Tibial nerve (tissue), 4 donors: ENCODE results near the gene SULF2. TPM values are rescaled to one million over a fixed set of nuclear protein-coding genes. Genes with fewer than 3 reads are reported as not detected.

Source experiments
- DNase-seq, 2 donors: peaks; one replicate each; pipeline ENCODE4 v3.0.0-alpha.2; 2019; ENCODE audit warnings: low spot score in 2 of 2
- H3K27ac ChIP-seq, 4 donors: fragments of 200-600 bp; sonication (generic) in 3 of 4; one replicate each; pipeline ENCODE4 v1.5.1; 2017 to 2019; ENCODE audit warnings: mild to moderate bottlenecking in 1 of 4
- H3K27me3 ChIP-seq, 2 donors: fragments of 200-600 bp; sonication (generic) in 1 of 2; one replicate each; pipeline versions ENCODE4 v1.5.1 to v1.6.0; 2017 to 2019
- H3K36me3 ChIP-seq, 3 donors: fragments of 200-600 bp; sonication (generic); one replicate each; pipeline ENCODE4 v1.5.1; 2018 to 2019
- H3K4me1 ChIP-seq, 4 donors: fragments of 200-600 bp; sonication (generic) in 3 of 4; one replicate each; pipeline ENCODE4 v1.5.1; 2017 to 2019
- H3K4me3 ChIP-seq, 4 donors: fragments of 200-600 bp; sonication (generic) in 3 of 4; one replicate each; pipeline ENCODE4 v1.5.1; 2017 to 2019; ENCODE audit warnings: mild to moderate bottlenecking in 1 of 4, moderate library complexity in 1 of 4
- H3K9me3 ChIP-seq, 4 donors: fragments of 200-600 bp; sonication (generic) in 3 of 4; one replicate each; pipeline ENCODE4 v1.5.1; 2017 to 2019
- EP300 ChIP-seq, 2 donors: sonication (generic); formaldehyde crosslinking; IDR thresholded peaks; one replicate each; pipeline ENCODE4 v1.6.1; 2017; ENCODE audit warnings: antibody characterized with exemption in 2 of 2, mild to moderate bottlenecking in 1 of 2
- POLR2A ChIP-seq, 2 donors: fragments of 450-650 bp; IDR thresholded peaks; one replicate each; pipeline ENCODE4 v1.6.1; 2017; ENCODE audit warnings: antibody characterized with exemption in 2 of 2, mild to moderate bottlenecking in 2 of 2, moderate library complexity in 2 of 2
- WGBS, 2 donors: methylation state at CpG; one replicate each; pipeline ENCODE4 v1.1.5; 2018; 5-methylcytosine and 5-hydroxymethylcytosine counted together
- total RNA-seq, 4 donors: library from RNA; depleted of rRNA; stranded (reverse); fragments of >200 nt; gene quantifications; one replicate each; pipeline ENCODE4 v1.1.0, GENCODE V29; 2016
- TF ChIP-seq, protein P1 (sequence below), 5 experiments: fragments of 200-600 bp in 3 of 5; fragments of 450-650 bp in 2 of 5; sonication (generic) in 3 of 5; IDR thresholded peaks; one replicate each; pipeline ENCODE4 v1.5.1; 2016 to 2019; ENCODE audit warnings: antibody characterized with exemption in 5 of 5, mild to moderate bottlenecking in 3 of 5, moderate library complexity in 2 of 5

Gene SULF2
- total RNA-seq, 4 donors from 2014 or later, result 40.9 to 75.3 (median 59.8) TPM

DNA sequence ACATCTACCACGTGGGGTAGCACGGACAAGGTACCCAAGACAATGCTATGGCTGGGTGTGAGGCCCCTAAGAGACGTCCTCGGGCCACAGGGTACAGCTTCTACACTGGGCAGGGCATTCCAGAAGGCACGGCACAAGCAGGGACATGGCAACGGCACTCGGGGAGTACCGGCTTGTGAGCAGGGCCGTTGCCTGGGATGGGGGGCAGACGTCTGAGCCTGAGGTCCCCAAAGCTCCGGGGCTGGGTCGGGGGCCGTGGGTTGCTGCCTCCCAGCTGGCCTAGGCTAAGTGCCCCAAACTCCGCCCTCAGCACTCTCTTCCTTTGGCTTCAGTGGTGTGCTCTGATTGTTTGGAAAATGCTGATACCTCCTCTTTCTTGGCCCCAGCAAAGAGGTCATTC is 110.6 kb downstream of the SULF2 start:
- WGBS, 2 donors, result 76 to 82% methylated on average over 13 to 14 of the region's 14 CpGs

DNA sequence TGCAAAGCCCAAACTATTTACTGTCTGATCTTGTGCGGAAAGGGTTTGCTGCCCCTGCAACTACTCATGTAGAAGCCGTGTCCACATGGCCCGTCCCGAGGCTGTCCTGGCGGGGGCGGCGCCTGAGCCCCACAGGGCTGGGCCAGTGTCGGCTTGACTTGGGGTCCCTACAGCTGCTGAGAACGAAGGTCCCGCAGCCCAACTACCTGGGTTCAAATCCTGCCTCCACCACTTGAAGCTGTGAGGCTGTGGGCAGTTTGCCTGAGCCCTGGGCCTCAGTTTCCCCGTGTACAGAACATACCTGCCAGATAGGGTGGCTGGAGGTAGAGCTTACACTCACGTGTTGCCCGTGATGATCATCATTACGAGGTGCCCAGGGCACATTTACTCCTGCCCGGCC is 111.1 kb downstream of the SULF2 start:
- TF ChIP-seq EP300 (IDR thresholded peaks at IDR 0.05) (no peak), POLR2A (IDR thresholded peaks at IDR 0.05) (no peak)
- TF ChIP-seq, protein P1, sequence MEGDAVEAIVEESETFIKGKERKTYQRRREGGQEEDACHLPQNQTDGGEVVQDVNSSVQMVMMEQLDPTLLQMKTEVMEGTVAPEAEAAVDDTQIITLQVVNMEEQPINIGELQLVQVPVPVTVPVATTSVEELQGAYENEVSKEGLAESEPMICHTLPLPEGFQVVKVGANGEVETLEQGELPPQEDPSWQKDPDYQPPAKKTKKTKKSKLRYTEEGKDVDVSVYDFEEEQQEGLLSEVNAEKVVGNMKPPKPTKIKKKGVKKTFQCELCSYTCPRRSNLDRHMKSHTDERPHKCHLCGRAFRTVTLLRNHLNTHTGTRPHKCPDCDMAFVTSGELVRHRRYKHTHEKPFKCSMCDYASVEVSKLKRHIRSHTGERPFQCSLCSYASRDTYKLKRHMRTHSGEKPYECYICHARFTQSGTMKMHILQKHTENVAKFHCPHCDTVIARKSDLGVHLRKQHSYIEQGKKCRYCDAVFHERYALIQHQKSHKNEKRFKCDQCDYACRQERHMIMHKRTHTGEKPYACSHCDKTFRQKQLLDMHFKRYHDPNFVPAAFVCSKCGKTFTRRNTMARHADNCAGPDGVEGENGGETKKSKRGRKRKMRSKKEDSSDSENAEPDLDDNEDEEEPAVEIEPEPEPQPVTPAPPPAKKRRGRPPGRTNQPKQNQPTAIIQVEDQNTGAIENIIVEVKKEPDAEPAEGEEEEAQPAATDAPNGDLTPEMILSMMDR (IDR thresholded peaks at IDR 0.05), result no peak
- no peak overlapping the region for H3K4me3 ChIP-seq
- H3K27me3 ChIP-seq, result no peaks in the 10 kb centered on the region
- no peaks in the 10 kb centered on the region for H3K4me1 ChIP-seq
- WGBS, 2 donors, result 82 to 90% methylated on average over 15 of the region's 15 CpGs
- no peak for DNase-seq
- no peaks in the 10 kb centered on the region for H3K9me3 ChIP-seq
- no peak overlapping the region for H3K27ac ChIP-seq
- H3K36me3 ChIP-seq, result peaks cover 0 to 19% (median 0%) of the 10 kb centered on the region in 3 donors

More for the DNA sequence above, 110.6 kb downstream of the SULF2 start:
- Histone ChIP-seq H3K27me3 (no peaks in the 10 kb centered on the region), H3K4me3 (no peak overlapping the region), H3K9me3 (no peaks in the 10 kb centered on the region), H3K4me1 (no peaks in the 10 kb centered on the region), H3K36me3 (peaks cover 0 to 15% (median 0%) of the 10 kb centered on the region in 3 donors), H3K27ac (no peak overlapping the region)
- TF ChIP-seq EP300 (IDR thresholded peaks at IDR 0.05) (no peak), POLR2A (IDR thresholded peaks at IDR 0.05) (no peak)
- TF ChIP-seq, protein P1 (IDR thresholded peaks at IDR 0.05), result no peak
- no peak for DNase-seq

DNA sequence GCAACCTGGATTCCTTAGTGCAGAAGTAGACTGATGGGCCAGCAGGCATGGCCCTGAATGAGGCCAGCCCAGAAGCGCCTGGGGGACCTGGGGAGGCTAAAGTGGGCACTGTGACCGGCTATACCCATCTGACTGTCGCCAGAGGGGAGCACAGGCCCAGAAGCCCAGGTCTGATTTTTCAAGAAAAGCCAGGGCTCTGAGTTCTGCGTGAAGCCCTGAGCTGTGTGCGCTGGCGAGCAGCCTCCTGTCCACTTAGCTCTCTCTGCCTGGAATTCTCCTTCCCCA is 111.7 kb downstream of the SULF2 start:
- Histone ChIP-seq H3K27ac (no peak overlapping the region), H3K36me3 (peaks cover 0 to 25% (median 0%) of the 10 kb centered on the region in 3 donors), H3K27me3 (no peaks in the 10 kb centered on the region), H3K4me1 (no peaks in the 10 kb centered on the region), H3K9me3 (no peaks in the 10 kb centered on the region), H3K4me3 (no peak overlapping the region)
- whole genome bisulfite sequencing, 2 donors, result 84 to 94% methylated on average over 6 of the region's 6 CpGs
- no peak for DNase-seq
- TF ChIP-seq EP300 (IDR thresholded peaks at IDR 0.05) (no peak), POLR2A (IDR thresholded peaks at IDR 0.05) (no peak)

DNA sequence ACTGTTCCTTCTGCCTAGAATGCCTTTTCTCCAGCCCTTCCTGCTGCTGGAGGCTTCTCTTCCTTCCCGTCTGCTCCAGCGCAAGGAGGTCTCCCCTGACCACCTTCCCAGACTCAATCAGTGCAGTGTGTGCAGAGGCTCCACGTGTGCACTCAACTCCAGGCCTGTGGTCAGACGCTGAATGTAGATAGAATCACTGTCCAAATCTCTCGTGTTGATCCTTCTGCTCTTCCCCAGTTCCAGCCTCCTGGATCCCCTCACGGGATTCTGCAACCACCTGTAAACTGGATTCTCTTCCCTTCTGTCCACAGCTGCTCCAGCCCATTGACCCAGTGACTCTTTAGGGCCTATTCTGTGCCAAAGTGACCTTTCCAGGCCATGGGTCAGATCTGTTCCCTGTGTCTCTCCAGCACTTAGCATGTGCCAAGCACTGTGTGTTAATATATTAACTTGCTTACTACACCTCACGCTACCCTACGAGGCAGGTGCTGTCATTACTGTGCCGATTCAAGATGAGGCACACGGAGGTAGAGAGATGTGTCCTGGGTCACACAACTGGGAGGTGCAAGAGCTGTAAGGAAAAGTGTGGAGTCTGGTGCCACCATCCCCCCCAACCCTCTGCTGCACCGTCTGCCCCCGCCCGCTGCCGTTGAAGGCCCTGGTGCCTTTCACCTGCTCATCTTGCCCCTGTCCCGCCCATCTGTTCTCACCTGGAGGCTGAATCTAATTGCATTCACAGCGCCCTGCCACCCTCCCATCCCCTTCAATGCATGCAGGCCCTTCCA is 112.2 kb downstream of the SULF2 start:
- no peaks in the 10 kb centered on the region for H3K27me3 ChIP-seq
- WGBS, 2 donors, result 89 to 90% methylated on average over 16 of the region's 16 CpGs
- H3K9me3 ChIP-seq, result no peaks in the 10 kb centered on the region
- H3K4me3 ChIP-seq, result no peak overlapping the region
- no peak overlapping the region for H3K27ac ChIP-seq
- no peak for TF ChIP-seq EP300 (IDR thresholded peaks at IDR 0.05)
- TF ChIP-seq POLR2A (IDR thresholded peaks at IDR 0.05), result no peak
- TF ChIP-seq, protein P1 (IDR thresholded peaks at IDR 0.05), result no peak
- no peak for DNase-seq
- H3K36me3 ChIP-seq, result peaks cover 0 to 29% (median 0%) of the 10 kb centered on the region in 3 donors
- H3K4me1 ChIP-seq, result no peaks in the 10 kb centered on the region

DNA sequence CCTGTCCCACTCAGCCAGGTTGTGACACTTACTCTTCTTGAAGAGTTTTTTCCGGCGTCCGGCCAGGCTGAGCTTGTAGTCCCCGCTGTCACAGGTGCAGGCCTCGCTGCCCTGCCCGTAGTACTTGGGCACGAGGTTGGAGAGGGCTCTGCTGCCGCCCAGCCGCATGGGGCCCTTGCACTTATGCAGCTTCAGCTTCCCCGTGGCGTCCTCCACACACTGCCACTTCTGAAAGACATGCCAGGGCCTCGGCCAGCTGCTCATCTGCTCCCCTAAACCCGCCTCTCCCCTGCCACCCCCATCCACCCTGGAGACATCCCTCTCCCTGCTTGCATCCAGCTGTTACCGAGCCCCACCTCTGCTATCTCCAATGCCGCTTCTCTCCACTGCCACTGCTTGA is 113.1 kb downstream of the SULF2 start:
- Histone ChIP-seq H3K27me3 (no peaks in the 10 kb centered on the region), H3K4me1 (no peaks in the 10 kb centered on the region), H3K27ac (no peak overlapping the region), H3K4me3 (no peak overlapping the region), H3K36me3 (peaks cover 0 to 29% (median 0%) of the 10 kb centered on the region in 3 donors), H3K9me3 (no peaks in the 10 kb centered on the region)
- WGBS, 2 donors, result 91 to 94% methylated on average over 15 of the region's 15 CpGs
- TF ChIP-seq, protein P1 (IDR thresholded peaks at IDR 0.05), result no peak
- TF ChIP-seq EP300 (IDR thresholded peaks at IDR 0.05) (no peak), POLR2A (IDR thresholded peaks at IDR 0.05) (no peak)
- no peak for DNase-seq
